GM18951 (cell line): Measurements from ENCODE around the gene JHY.

Experiments
- POLR2A ChIP-seq: IDR thresholded peaks from 4 replicates; pipeline ENCODE4 v1.6.1; 2011; ENCODE audit warnings: mild to moderate bottlenecking; ENCODE audit not compliant: insufficient read length, insufficient read depth; ENCODE audit errors: extremely low read depth
- in situ Hi-C: fragments of 300-500 bp; cut with MboI; formaldehyde crosslinking; loops from one replicate; pipeline ENCODE4 v1.12.0; 2022; ENCODE audit warnings: low sequenced_read_pairs, mixed read lengths, inconsistent platforms; ENCODE audit not compliant: unreplicated experiment

Gene JHY

DNA sequence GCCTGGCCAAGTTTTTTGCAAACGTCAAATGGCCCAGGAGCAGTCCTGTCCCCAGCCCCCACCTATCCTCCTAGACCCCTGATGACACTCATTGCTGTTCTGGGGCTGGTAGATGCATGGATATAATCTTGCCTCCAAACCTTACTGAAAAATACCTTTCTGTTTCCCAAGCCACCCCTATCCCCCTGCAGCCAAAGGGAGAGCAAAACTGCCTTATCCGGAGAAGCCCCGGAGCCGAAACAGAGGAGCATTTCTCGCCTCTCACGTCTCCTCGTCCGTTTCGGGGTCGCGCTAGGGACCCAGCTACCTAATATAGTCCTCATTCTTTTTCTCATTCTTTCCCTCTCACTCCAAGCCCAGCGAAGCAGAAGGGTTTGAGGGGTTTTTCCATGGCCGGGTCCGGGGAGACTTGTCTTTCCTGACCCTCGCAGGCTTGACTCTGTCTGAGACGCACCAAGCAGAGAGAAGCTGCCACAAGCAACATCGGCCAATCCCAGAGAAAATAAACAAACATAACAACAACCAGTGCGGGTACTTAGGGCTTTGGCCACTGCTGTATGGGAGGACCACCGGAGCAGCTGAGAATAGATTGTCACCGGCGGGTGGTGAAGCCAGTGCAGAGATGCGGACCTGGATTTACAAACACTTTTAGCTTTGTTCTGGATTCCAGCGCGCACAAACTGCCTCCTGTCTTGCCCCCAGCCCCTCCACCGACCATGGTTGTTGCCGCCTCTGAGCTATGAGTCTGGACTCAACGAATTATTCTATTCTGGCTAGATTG, 97.4 kb downstream of the JHY start:
- in situ Hi-C loops, result no loop called here

DNA sequence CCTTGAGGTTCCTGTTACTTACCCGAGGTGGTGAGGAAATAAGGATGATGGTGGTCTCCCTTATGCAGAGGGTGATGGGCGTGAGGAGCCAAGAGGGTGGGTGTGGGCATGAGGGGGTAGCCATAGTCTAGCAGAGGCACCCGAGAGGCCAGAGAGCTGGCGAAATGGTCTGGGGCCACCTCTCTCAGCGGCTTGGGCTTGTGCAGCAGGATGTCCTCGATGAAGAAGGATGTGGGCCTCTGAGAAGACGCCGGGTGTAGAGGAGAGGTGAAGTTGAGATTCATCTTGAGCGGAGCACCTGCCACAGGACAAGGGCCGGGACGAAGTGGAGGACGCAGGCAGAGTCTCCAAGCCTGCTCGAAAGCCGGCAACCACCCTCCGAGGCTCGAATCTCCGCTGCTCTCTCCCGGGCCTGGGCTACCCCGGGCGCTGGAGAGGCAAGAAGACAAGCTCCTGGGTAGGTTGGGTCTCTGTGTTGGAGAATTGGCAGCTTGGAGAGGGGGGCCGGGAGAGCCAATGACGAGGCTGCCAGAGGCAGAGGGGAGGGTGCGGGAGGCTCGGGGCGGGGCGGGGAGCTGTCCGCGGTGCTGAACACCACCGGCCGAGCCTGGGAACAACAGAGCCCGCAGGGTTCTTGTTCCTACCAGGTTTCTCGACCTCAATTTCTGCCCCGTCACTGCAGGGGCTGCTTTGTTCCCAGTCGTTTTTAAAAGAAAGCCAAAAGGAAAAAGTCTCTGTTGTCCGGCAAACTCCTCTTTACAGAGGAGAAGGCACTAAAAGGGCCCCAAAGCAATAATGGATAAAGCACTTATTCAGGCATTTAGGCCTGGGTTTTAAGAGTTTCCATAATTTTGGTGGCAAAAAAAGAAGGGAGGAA, 99.1 kb downstream of the JHY start, which contains the start of gene BSX:
BSX (minus strand) TSS at position 447 of the 877 bp plus-strand sequence; CDS start at position 284, 163 bp downstream.
- in situ Hi-C loops, result no loop called here
- TF ChIP-seq POLR2A, result no peak

More for the DNA sequence above, 97.4 kb downstream of the JHY start:
- TF ChIP-seq POLR2A, result no peak

DNA sequence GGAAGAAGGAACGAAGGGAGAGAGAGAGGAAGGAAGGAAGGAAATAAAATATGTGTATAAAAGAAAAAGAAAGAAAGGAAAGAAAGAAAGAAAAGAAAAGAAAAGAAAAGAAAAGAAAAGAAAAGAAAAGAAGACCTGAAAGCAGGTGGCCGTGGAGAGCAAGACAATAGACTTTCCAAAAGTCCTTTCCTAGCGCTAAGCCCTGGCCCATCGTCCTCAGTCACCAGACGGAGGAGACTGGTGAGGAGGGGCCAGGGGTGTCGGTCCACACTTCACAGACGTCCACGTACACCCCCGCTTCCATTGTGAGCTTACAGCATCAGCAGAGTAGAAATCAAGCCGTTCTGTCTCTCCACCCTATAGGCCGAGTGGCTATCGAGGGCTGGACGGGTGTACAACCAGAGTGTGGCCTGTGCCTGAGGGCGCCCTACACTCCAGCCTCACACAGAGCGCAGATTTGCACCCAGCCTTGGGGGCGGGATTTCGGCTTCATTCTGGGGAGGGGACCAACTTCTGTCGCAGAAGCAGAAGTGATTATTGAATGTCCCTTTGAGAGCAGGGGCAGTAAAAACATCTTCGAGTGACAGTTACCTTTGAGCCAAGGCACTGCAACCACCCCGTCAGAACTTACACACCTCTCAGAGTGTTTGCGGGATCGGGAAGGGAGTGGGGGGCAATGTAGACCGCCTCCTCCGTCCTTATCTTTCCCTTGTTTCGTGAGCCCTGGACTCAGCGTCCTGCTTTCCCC, 101.1 kb downstream of the JHY start:
- TF ChIP-seq POLR2A, result no peak
- in situ Hi-C loops, result no loop called here

DNA sequence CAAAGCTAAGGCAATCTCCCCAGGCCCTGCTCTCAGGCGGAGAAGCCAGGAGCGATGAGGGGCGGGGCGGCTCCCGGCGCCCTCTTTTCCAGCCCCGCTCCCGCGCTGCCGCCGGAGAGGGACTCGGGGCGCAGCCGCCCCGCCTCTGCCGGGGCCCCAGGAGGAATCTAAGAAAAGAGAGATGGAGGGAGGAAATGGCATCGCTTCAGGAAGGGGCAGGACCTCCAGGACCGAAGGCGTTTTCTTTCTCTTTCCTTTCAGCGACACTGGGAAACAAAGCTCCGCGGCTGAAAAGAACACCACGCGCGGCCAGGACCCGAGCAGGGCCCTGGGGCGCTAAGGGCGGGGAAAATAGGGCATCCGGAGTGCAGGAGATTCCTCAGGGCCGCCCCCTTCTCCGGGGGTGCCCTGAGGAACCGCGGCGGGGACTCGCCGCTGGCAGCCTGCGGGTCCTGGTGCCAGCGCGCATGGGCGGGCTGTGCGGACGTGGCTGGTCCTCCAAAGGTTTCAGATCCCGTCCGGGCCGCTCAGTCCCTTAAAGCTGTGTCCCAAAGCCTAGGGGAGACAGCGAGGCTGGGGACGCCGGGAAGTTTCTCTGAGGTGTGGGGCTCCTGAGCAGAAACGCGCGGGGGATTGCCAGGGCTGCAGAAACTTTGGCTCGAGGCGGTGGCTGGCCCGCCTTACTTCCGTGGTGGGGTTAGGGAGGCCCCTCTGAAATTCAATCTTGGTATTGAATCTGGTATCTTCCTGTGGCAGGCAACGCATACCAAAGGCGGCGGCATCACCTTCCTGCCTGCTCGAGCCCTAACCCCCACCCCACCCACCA, 101.8 kb downstream of the JHY start:
- in situ Hi-C loops, result no loop called here
- TF ChIP-seq POLR2A, result no peak

GRCh38 chr11:122995526-122995925, 113.0 kb downstream of the JHY start:
- in situ Hi-C loops, result no loop called here
- TF ChIP-seq POLR2A, result no peak

DNA sequence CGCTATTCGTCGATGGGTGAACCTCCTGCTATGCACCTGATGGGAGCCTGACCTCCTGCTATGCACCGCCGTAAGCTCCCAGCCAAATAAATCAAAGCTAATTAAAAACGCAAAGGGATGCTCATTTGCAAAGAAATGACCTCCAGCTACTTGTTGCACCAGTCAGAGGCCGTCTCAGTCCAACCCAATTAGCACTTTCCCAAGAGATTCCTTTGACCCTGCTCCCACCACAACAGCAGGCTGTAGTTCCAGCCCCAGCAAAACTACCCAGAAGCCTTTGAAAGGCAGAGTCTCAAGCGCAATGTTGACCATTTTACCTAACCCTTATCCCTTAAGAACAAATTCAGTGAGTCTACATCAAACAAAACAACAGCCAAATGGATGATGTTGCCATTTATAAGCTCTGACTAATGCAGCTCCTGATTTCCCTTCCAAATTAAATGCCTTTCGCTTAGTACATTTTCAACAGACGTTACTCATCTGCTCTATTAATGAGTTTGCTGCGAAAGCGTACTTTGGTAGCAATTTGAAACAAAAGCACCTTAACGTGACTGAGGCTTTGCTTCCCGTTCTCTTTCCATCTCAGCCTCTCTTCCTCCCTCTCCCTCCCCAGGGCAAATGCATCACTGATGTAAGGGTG, 116.3 kb downstream of the JHY start:
- in situ Hi-C loops, result no loop called here
- TF ChIP-seq POLR2A, result no peak

GRCh38 chr11:123000721-123001120, 118.2 kb downstream of the JHY start:
- TF ChIP-seq POLR2A, result no peak
- in situ Hi-C loops, result no loop called here

DNA sequence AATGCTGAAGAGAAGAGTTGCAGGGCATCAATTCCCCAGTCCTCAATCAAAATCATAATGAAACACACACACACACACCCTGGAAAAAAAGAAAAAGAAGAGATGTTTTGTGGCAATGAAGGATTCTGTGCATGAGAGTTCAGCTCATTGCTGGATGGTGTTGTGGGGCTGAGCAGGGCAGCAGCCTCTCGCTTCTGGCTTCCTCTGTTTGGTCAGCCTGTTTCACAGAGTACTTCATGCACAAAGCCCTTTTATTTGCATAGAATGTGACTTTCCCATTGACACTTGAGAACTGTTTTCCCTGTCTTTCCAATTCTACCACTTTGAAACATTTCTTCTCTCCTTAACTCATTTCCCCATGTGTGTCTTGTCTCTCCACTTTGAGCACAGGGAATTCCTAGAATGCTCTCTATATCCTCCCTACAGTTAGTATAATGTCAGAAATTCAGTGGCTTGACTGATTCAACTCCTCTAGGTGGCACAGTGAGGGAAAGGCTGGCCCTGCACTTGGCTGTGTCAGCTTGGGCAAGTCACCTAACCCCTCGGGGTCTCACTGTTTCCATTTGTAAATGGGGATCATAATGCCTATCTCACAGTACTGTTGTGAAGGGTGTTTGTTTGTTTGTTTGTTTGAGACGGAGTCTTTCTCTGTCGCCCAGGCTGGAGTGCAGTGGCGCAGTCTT, 124.4 kb downstream of the JHY start:
- TF ChIP-seq POLR2A, result no peak
- in situ Hi-C loops, result no loop called here
